Spinal cord (tissue), 10 donors: ENCODE results near the gene ERVMER34-1. TPM values are rescaled to one million over a fixed set of nuclear protein-coding genes. Genes with fewer than 3 reads are reported as not detected.

ENCODE experiments used
- DNase-seq, 6 donors: peaks; one replicate each; pipeline versions ENCODE4 v3.0.0 to v3.0.0-alpha.2; 2013 to 2015; ENCODE audit warnings: low spot score in 6 of 6, low read depth in 4 of 6
- H3K27ac ChIP-seq: one replicate; pipeline ENCODE4 v1.5.1; 2013; ENCODE audit warnings: low read depth, low read length, control low read depth
- H3K27me3 ChIP-seq: one replicate; pipeline ENCODE4 v1.6.1; 2013; ENCODE audit warnings: low read length; ENCODE audit not compliant: control insufficient read depth, insufficient read depth
- H3K36me3 ChIP-seq: one replicate; pipeline ENCODE4 v1.6.1; 2013; ENCODE audit warnings: low read length; ENCODE audit not compliant: control insufficient read depth, insufficient read depth
- H3K4me1 ChIP-seq: one replicate; pipeline ENCODE4 v1.6.1; 2013; ENCODE audit warnings: low read length; ENCODE audit not compliant: control insufficient read depth, insufficient read depth
- H3K4me3 ChIP-seq: one replicate; pipeline ENCODE4 v1.5.1; 2013; ENCODE audit warnings: low read depth, low read length, control low read depth
- H3K9me3 ChIP-seq: one replicate; pipeline ENCODE4 v1.6.1; 2013; ENCODE audit warnings: low read length; ENCODE audit not compliant: control insufficient read depth, insufficient read depth
- WGBS: methylation state at CpG from one replicate; pipeline ENCODE4 v1.1.5; 2013; ENCODE audit warnings: missing lambda C conversion rate; ENCODE audit not compliant: insufficient coverage; 5-methylcytosine and 5-hydroxymethylcytosine counted together
- long read RNA-seq, 4 donors: transcript quantifications; one replicate each; lab custom pipeline, GENCODE V29; 2026
- polyA plus RNA-seq, 2 donors: library from polyadenylated mRNA; unstranded; fragments of 120-200 nt; gene quantifications; one replicate each; pipeline ENCODE4 v1.2.1, GENCODE V29; 2013; ENCODE audit not compliant: insufficient read length in 2 of 2
- total RNA-seq, 2 donors: library from RNA; depleted of rRNA in 1 of 2; stranded (reverse); fragments of 120-200 nt in 1 of 2; fragments of >200 nt in 1 of 2; gene quantifications; one replicate each; pipeline versions ENCODE4 v1.2.3 to v1.2.4, GENCODE V29; 2013 to 2014
- donor health status: healthy.

The ERVMER34-1 gene
- total RNA-seq (under 1 TPM; 0.79 to 0.99 TPM), polyA plus RNA-seq (1 to 10 TPM; 1.1 to 1.2 TPM)
- long read RNA-seq, donor 1 = 0 reads
- long read RNA-seq, donor 2, partial matches to known transcripts = 0 of 1 reads
- long read RNA-seq, donor 2, other reads (novel, unspliced or antisense) = 0 of 1 reads
- long read RNA-seq, donor 3, partial matches to known transcripts = 0 of 1 reads
- long read RNA-seq, donor 3, other reads (novel, unspliced or antisense) = 0 of 1 reads
- long read RNA-seq, donor 4, partial matches to known transcripts = 0 of 1 reads
- long read RNA-seq, donor 4, other reads (novel, unspliced or antisense) = 0 of 1 reads

DNA sequence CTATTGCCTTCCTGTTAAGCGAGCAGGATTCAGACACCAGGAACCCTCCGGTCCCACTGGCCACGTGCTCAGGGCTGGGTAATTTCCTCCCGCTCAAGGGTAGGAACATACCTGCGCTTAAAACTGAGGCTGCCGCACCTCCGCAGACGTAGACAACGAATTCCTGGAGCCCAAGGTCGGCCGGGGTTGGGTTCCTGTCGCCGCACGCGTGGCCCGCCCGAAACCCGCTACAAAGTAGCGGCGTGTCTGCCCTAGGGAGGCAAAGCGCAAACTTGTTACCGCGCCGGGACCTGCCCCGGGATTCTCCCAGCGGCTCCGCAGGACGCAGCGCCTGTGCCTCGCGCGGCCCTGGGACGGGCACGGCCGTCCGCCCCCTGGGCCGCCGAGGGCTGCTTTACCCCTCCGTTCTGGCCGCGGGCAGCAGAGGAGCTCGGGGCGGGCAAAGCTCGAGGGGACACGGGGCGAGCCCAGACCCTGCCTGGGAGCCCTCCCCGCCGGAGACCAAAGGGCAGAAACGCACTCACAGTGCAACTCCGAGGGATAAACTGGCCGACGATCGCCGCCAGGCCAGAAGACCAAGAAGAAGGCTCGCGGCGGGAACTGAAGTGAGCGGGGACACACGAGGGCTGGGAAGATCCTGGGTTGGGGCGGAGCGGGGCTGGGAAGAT lies at the start of gene ERVMER34-1:
ERVMER34-1 (minus strand) TSS at position 607 of the 668 bp plus-strand sequence. CDS start 5,905 bp downstream, outside the sequence.
- Histone ChIP-seq H3K4me1 (peaks cover 13% of the 10 kb centered on the region), H3K36me3 (no peaks in the 10 kb centered on the region), H3K9me3 (no peaks in the 10 kb centered on the region), H3K27ac (no peak within 1 kb of the TSS), H3K4me3 (peak within 1 kb of the TSS; percentile 36), H3K27me3 (peaks cover 15% of the 10 kb centered on the region)
- 3% methylated on average over 61 of the region's 61 CpGs for WGBS
- DNase-seq = peak in 2 of 6 donors; percentile 2 to 40

DNA sequence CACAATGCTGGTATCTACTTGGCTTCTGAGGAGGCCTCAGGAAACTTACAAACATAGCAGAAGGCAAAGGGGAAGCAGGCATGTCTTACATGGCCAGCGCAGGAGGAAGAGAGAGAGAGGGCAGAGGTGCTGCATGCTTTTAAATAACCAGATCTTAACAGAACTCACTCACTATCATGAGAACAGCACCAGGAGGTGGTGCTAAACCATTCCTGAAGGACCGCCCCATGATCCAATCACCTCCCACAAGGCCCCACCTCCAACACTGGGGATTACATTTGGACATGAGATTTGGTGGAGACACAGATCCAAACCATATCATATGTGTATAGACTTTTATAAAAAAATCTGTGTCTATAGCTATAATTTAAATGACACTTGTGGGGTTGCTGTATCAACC lies 48.6 kb upstream of the ERVMER34-1 start:
- DNase-seq = no peak
- no CpG with 5 or more reads among the region's 2 CpGs for WGBS
- H3K27me3 ChIP-seq = no peaks in the 10 kb centered on the region
- H3K9me3 ChIP-seq = no peaks in the 10 kb centered on the region
- H3K4me3 ChIP-seq = no peak overlapping the region
- H3K36me3 ChIP-seq = no peaks in the 10 kb centered on the region
- H3K27ac ChIP-seq = no peak overlapping the region
- no peaks in the 10 kb centered on the region for H3K4me1 ChIP-seq

DNA sequence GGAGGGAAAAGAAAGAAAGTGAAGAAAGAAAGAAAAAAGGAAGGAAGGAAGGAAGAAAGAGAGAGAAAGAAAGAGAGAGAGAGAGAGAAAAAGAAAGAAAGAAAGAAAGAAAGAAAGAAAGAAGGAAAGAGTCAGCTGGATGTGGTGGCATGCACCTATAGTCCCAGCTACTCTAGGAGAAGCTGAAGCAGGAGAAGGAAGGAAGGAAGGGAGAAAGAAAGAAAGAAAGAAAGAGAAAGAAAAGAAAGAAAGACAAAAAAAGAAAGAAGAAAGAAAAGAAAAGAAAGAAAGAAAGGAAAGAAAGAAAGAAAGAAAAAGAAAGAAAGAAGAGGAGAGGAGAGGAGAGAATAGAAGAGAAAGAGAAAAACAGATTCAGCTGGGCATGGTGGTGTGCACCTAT lies 44.3 kb upstream of the ERVMER34-1 start:
- no peak overlapping the region for H3K27ac ChIP-seq
- H3K36me3 ChIP-seq = no peaks in the 10 kb centered on the region
- no peak for DNase-seq
- no peaks in the 10 kb centered on the region for H3K4me1 ChIP-seq
- no peak overlapping the region for H3K4me3 ChIP-seq
- no peaks in the 10 kb centered on the region for H3K9me3 ChIP-seq
- H3K27me3 ChIP-seq = no peaks in the 10 kb centered on the region

GRCh38 chr4:52791936-52792335 lies 40.7 kb upstream of the ERVMER34-1 start:
- H3K36me3 ChIP-seq = no peaks in the 10 kb centered on the region
- H3K27me3 ChIP-seq = no peaks in the 10 kb centered on the region
- no peaks in the 10 kb centered on the region for H3K9me3 ChIP-seq
- H3K27ac ChIP-seq = no peak overlapping the region
- no peaks in the 10 kb centered on the region for H3K4me1 ChIP-seq
- H3K4me3 ChIP-seq = no peak overlapping the region
- 100% methylated on average over 3 of the region's 5 CpGs for WGBS
- no peak for DNase-seq

DNA sequence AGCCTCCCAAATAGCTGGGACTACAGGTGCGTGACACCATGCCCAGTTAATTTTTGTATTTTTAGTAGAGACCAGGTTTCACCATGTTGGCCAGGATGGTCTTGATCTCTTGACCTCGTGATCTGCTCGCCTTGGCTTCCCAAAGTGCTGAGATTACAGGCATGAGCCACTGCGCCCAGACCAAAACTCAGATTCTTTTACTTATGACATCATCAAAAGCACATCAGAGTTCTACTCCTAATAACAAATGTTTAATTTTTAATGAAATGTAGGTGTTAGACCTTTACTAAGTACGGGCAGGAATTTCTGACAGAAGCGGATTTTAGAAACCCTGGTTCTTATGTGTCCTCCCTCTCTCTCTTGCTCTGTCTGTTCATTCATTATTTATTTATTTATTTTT lies 38.5 kb upstream of the ERVMER34-1 start:
- WGBS = 80% methylated on average over 1 of the region's 6 CpGs
- H3K36me3 ChIP-seq = no peaks in the 10 kb centered on the region

GRCh38 chr4:52788806-52789205 lies 37.6 kb upstream of the ERVMER34-1 start:
- H3K36me3 ChIP-seq = no peaks in the 10 kb centered on the region
- H3K27me3 ChIP-seq = no peaks in the 10 kb centered on the region
- H3K4me3 ChIP-seq = no peak overlapping the region
- no peaks in the 10 kb centered on the region for H3K4me1 ChIP-seq
- DNase-seq = no peak
- no peak overlapping the region for H3K27ac ChIP-seq
- H3K9me3 ChIP-seq = no peaks in the 10 kb centered on the region
- whole genome bisulfite sequencing = 75% methylated on average over 6 of the region's 6 CpGs

More for the DNA sequence above, 38.5 kb upstream of the ERVMER34-1 start:
- Histone ChIP-seq H3K4me1 (no peaks in the 10 kb centered on the region), H3K27me3 (no peaks in the 10 kb centered on the region), H3K9me3 (no peaks in the 10 kb centered on the region), H3K4me3 (no peak overlapping the region), H3K27ac (no peak overlapping the region)
- DNase-seq = no peak

- no peak for DNase-seq
- Histone ChIP-seq H3K27me3 (no peaks in the 10 kb centered on the region), H3K27ac (no peak overlapping the region), H3K36me3 (no peaks in the 10 kb centered on the region), H3K9me3 (no peaks in the 10 kb centered on the region), H3K4me1 (no peaks in the 10 kb centered on the region), H3K4me3 (no peak overlapping the region)
- 96% methylated on average over 3 of the region's 4 CpGs for WGBS
Measured at GRCh38 chr4:52783069-52783468, 31.8 kb upstream of the ERVMER34-1 start.

- Histone ChIP-seq H3K4me3 (no peak overlapping the region), H3K4me1 (no peaks in the 10 kb centered on the region), H3K36me3 (no peaks in the 10 kb centered on the region), H3K27me3 (no peaks in the 10 kb centered on the region), H3K9me3 (no peaks in the 10 kb centered on the region), H3K27ac (no peak overlapping the region)
- no CpG with 5 or more reads among the region's 4 CpGs for WGBS
- peak in 1 of 6 donors; percentile 52 for DNase-seq
Measured at GRCh38 chr4:52780617-52781354, 29.6 kb upstream of the ERVMER34-1 start.

GRCh38 chr4:52780206-52780605 lies 29.0 kb upstream of the ERVMER34-1 start:
- 61% methylated on average over 2 of the region's 2 CpGs for WGBS
- Histone ChIP-seq H3K9me3 (no peaks in the 10 kb centered on the region), H3K27ac (no peak overlapping the region), H3K36me3 (no peaks in the 10 kb centered on the region), H3K4me3 (no peak overlapping the region), H3K27me3 (no peaks in the 10 kb centered on the region), H3K4me1 (no peaks in the 10 kb centered on the region)
- DNase-seq = peak in 2 of 6 donors; percentile 1 to 80
